K562 (cell line): Measurements from ENCODE around the gene ANTXRL. TPM values are rescaled to one million over a fixed set of nuclear protein-coding genes. Genes with fewer than 3 reads are reported as not detected.

Experiments used
- ATAC-seq: fragments of 200-7000 bp; cut with Tn5 transposase; 3 replicates; pipeline ENCODE4 v1.9.1; 2020; ENCODE audit warnings: moderate library complexity
- Bru-seq: library from RNA; stranded (reverse); fragments of 400-500 nt; gene quantifications from one replicate; lab custom pipeline; 2021; lab: Mats Ljungman, UMichigan
- BruChase-seq, 2 experiments: library from RNA; stranded (reverse); fragments of 400-500 nt; gene quantifications; one replicate each; lab custom pipeline; 2021; lab: Mats Ljungman, UMichigan
- BruUV-seq: library from RNA; stranded (reverse); fragments of 400-500 nt; replicated peaks from 2 replicates; lab custom pipeline; 2021; lab: Mats Ljungman, UMichigan
- CTCF ChIA-PET: fragments of 300-600 bp; formaldehyde crosslinking; extraction: SDS; loops from one replicate; lab custom pipeline; 2021; ENCODE audit warnings: low intra/inter-chr PET ratio; lab: Yijun Ruan, JAX
- POLR2A ChIA-PET: fragments of 300-600, 350-650 bp; sonication (Branson Sonifier 250); formaldehyde crosslinking; extraction: SDS; loops from one replicate; lab custom pipeline; 2021; ENCODE audit warnings: antibody characterized with exemption, inconsistent platforms; lab: Yijun Ruan, JAX
- DNase-seq, 4 experiments: peaks; one replicate each; pipeline versions ENCODE4 v3.0.0 to v3.0.0-alpha.2; 2011 to 2018; ENCODE audit warnings: low spot score in 3 of 4, mixed read lengths in 3 of 4; ENCODE audit errors: extremely low read depth in 1 of 4
- FAIRE-seq: peaks from 2 replicates; lab custom pipeline; 2011; peaks lifted over from hg19 to GRCh38; lab: Jason Lieb, UNC
- H2AFZ ChIP-seq: 2 replicates; pipeline ENCODE4 v1.6.0; 2011; ENCODE audit warnings: low read depth, low read length, control low read depth, inconsistent platforms
- H3K27ac ChIP-seq: fragments of 200-600 bp; 3 replicates; pipeline ENCODE4 v1.8.0; 2011; ENCODE audit warnings: low read depth, mild to moderate bottlenecking, control low read depth, inconsistent platforms, low read length, moderate library complexity, mixed read lengths; ENCODE audit errors: extremely low read depth
- H3K27me3 ChIP-seq, 2 experiments: fragments of 300-600 bp in 1 of 2; 2 replicates in 1 of 2; 3 replicates in 1 of 2; pipeline versions ENCODE4 v1.6.0 to v1.8.0; 2011; ENCODE audit warnings: inconsistent platforms in 2 of 2, low read length in 2 of 2, mild to moderate bottlenecking in 1 of 2, mixed read lengths in 1 of 2, moderate library complexity in 1 of 2; ENCODE audit not compliant: control insufficient read depth in 2 of 2, insufficient read depth in 2 of 2
- H3K36me3 ChIP-seq: fragments of 300-600 bp; 3 replicates; pipeline ENCODE4 v1.8.0; 2011; ENCODE audit warnings: mild to moderate bottlenecking, low read length, inconsistent platforms; ENCODE audit not compliant: control insufficient read depth, insufficient read depth
- H3K4me1 ChIP-seq, 2 experiments: fragments of 200-600 bp in 1 of 2; replicated peaks in 1 of 2; 2 replicates in 1 of 2; 3 replicates in 1 of 2; pipeline versions ENCODE4 v1.5.1 to v1.8.0; 2011; ENCODE audit warnings: inconsistent platforms in 2 of 2, low read length in 2 of 2, mild to moderate bottlenecking in 1 of 2, mixed read lengths in 1 of 2, moderate library complexity in 1 of 2; ENCODE audit not compliant: control insufficient read depth in 2 of 2, insufficient read depth in 2 of 2
- H3K4me2 ChIP-seq: 2 replicates; pipeline ENCODE4 v1.6.1; 2011; ENCODE audit warnings: low read length, control low read depth, inconsistent platforms, mixed read lengths; ENCODE audit not compliant: insufficient read depth
- H3K4me3 ChIP-seq: fragments of 200-600 bp; sonication (generic), shearing (Covaris generic); 2 replicates; pipeline ENCODE4 v1.5.1; 2016; ENCODE audit warnings: control low read depth, inconsistent platforms
- H3K79me2 ChIP-seq: fragments of 200-600 bp; 3 replicates; pipeline ENCODE4 v1.8.0; 2011; ENCODE audit warnings: low read length, inconsistent platforms; ENCODE audit not compliant: control insufficient read depth, insufficient read depth
- H3K9ac ChIP-seq, 2 experiments: 2 replicates each; pipeline versions ENCODE4 v1.6.0 to v1.6.1; 2011; ENCODE audit warnings: low read depth in 2 of 2, low read length in 2 of 2, control low read depth in 1 of 2, inconsistent platforms in 1 of 2, mild to moderate bottlenecking in 1 of 2, mixed read lengths in 1 of 2; ENCODE audit not compliant: insufficient read depth in 1 of 2
- H3K9me1 ChIP-seq: one replicate; pipeline ENCODE4 v1.6.0; 2011; ENCODE audit warnings: inconsistent platforms, mild to moderate bottlenecking, low read length, moderate library complexity; ENCODE audit not compliant: control insufficient read depth, insufficient read depth
- H3K9me3 ChIP-seq: replicated peaks from 2 replicates; pipeline ENCODE4 v1.5.1; 2011; ENCODE audit warnings: low read depth, low read length, inconsistent platforms; ENCODE audit not compliant: control insufficient read depth, insufficient read depth
- H4K20me1 ChIP-seq: replicated peaks from 2 replicates; pipeline ENCODE4 v1.6.1; 2011; ENCODE audit warnings: low read length, inconsistent platforms, mixed read lengths; ENCODE audit not compliant: control insufficient read depth, insufficient read depth
- ETS2 ChIP-seq: IDR thresholded peaks from 2 replicates; pipeline ENCODE4 v1.6.1; 2016; ENCODE audit warnings: borderline replicate concordance, missing genetic modification characterization, mild to moderate bottlenecking, moderate library complexity, missing compliant biosample characterization; ENCODE audit not compliant: poor library complexity, severe bottlenecking
- GABPA ChIP-seq: fragments of 200-800 bp; sonication (Bioruptor generic); conservative IDR thresholded peaks from 2 replicates; pipeline ENCODE4 v1.6.1; 2016; ENCODE audit warnings: low read depth, missing genetic modification characterization, missing compliant biosample characterization
- MCM2 ChIP-seq: fragments of 450-650 bp; IDR thresholded peaks from 2 replicates; pipeline ENCODE4 v1.6.1; 2017; ENCODE audit warnings: low read depth, mild to moderate bottlenecking
- TAF1 ChIP-seq: IDR thresholded peaks from 2 replicates; pipeline ENCODE4 v1.6.1; 2011; ENCODE audit warnings: mild to moderate bottlenecking, low read length, moderate library complexity; ENCODE audit not compliant: insufficient read depth, control insufficient read depth, severe bottlenecking; ENCODE audit errors: extremely low read depth
- TCF7L2 ChIP-seq: fragments of 150-350 bp; IDR thresholded peaks from 2 replicates; pipeline ENCODE4 v1.6.1; 2016; ENCODE audit warnings: low read depth, mild to moderate bottlenecking, low read length, moderate library complexity
- ZC3H4 ChIP-seq: sonication (generic); formaldehyde crosslinking; IDR thresholded peaks from 2 replicates; pipeline ENCODE4 v1.9.0; 2021; ENCODE audit warnings: missing genetic modification reagents, borderline replicate concordance
- ZNF431 ChIP-seq: sonication (generic); formaldehyde crosslinking; IDR thresholded peaks from 2 replicates; pipeline ENCODE4 v1.8.0; 2022; ENCODE audit warnings: mild to moderate bottlenecking, missing genetic modification reagents
- ZNF589 ChIP-seq: fragments of 200-800 bp; sonication (Bioruptor generic); IDR thresholded peaks from 2 replicates; pipeline ENCODE4 v1.6.1; 2016; ENCODE audit warnings: low read depth, missing genetic modification characterization, missing compliant biosample characterization
- WGBS: fragments of 100-300 bp; shearing (Covaris generic); methylation state at CpG from one replicate; pipeline ENCODE4 v1.1.6; 2016; ENCODE audit warnings: low coverage, mixed read lengths; ENCODE audit not compliant: insufficient coverage; ENCODE audit errors: missing lambda C conversion rate; 5-methylcytosine and 5-hydroxymethylcytosine counted together
- in situ Hi-C: fragments of 300-500 bp; cut with MboI; formaldehyde crosslinking; loops from 4 replicates; pipeline ENCODE4 v1.15.0; 2018; ENCODE audit warnings: inconsistent platforms, mixed read lengths
- intact Hi-C: fragments of 100-400 bp; cut with micrococcal nuclease; formaldehyde crosslinking; loops from 2 replicates; pipeline ENCODE4 v1.14.2; 2022
- long read RNA-seq, 3 experiments: library from polyadenylated mRNA in 2 of 3; library from RNA in 1 of 3; unstranded in 2 of 3; stranded (forward) in 1 of 3; transcript quantifications; one replicate each; pipeline ENCODE4 v2.0.0, GENCODE V29; 2019 to 2022
- polyA minus RNA-seq, 3 experiments: library from RNA; depleted of rRNA, polyadenylated mRNA; stranded (reverse); fragments of >200 nt; gene quantifications; 2 replicates each; pipeline ENCODE4 v1.2.3, GENCODE V29; 2011
- polyA plus RNA-seq, 8 experiments: library from polyadenylated mRNA; depleted of rRNA in 4 of 8; stranded (reverse) in 5 of 8; unstranded in 3 of 8; fragments of >200 nt; fragmentation: Nextera tagmentation in 2 of 8; fragmentation: Illumina TruSeq in 1 of 8; extraction: Ambion mirVana in 2 of 8; extraction: Trizol in 1 of 8; gene quantifications; 2 replicates each; pipeline versions ENCODE4 v1.2.1 to v1.2.3, GENCODE V29; 2011 to 2014; ENCODE audit warnings: inconsistent platforms in 1 of 8, missing spikeins in 1 of 8
- total RNA-seq, 7 experiments: library from RNA; depleted of rRNA in 6 of 7; stranded (reverse); fragments of >200 nt in 6 of 7; fragmentation: Illumina TruSeq in 2 of 7; extraction: Trizol in 2 of 7; gene quantifications; 2 replicates each; pipeline versions ENCODE4 v1.2.1 to v1.2.3, GENCODE V29; 2011 to 2021; ENCODE audit warnings: low replicate concordance in 1 of 7
- TF ChIP-seq, protein P1 (sequence below): fragments of 250-450 bp; sonication (Bioruptor Pico); IDR thresholded peaks from 2 replicates; pipeline ENCODE4 v1.4.0; 2020; ENCODE audit warnings: mild to moderate bottlenecking
- TF ChIP-seq, protein P2 (sequence below): fragments of 250-450 bp; sonication (Bioruptor Pico); IDR thresholded peaks from 2 replicates; pipeline ENCODE4 v1.8.0; 2022; ENCODE audit warnings: inconsistent platforms, mild to moderate bottlenecking, moderate library complexity, borderline replicate concordance
- TF ChIP-seq, protein P3 (sequence below): fragments of 250-450 bp; sonication (Bioruptor Pico); IDR thresholded peaks from 2 replicates; pipeline ENCODE4 v1.5.0; 2022; ENCODE audit warnings: mild to moderate bottlenecking

ANTXRL gene
- not detected in 2 replicates for total RNA-seq (2011; cell fraction: chromatin; rRNA removed; ENCODE audit: low replicate concordance)
- total RNA-seq (2011; cell fraction: nucleolus; rRNA removed), result not detected in 2 replicates
- not detected in 2 replicates for total RNA-seq (2011; cell fraction: nucleoplasm; rRNA removed)
- total RNA-seq (2014; rRNA removed), result not detected in 2 replicates
- total RNA-seq (2014; rRNA removed; fragmentation: Illumina TruSeq; extraction: Trizol), result not detected in 2 replicates
- not detected in 2 replicates for total RNA-seq (2015; rRNA removed; fragmentation: Illumina TruSeq; extraction: Trizol)
- not detected in 2 replicates for total RNA-seq (2021)
- polyA plus RNA-seq (2011; rRNA removed), result not detected in 2 replicates
- not detected in 2 replicates for polyA plus RNA-seq (2011; cell fraction: cytosol; rRNA removed)
- polyA plus RNA-seq (2011; cell fraction: nucleus; rRNA removed), result not detected in 2 replicates
- 0.07 TPM in 1 of 2 replicates, not detected in the other for polyA plus RNA-seq (2012)
- polyA plus RNA-seq (2014; fragmentation: Illumina TruSeq; extraction: Trizol), result not detected in 2 replicates
- not detected for polyA plus RNA-seq (2014; fragmentation: Nextera tagmentation; extraction: Ambion mirVana)
- polyA plus RNA-seq (2014; rRNA removed), result not detected in 2 replicates
- not detected in 2 replicates for polyA minus RNA-seq (2011; rRNA and poly(A)+ RNA removed)
- polyA minus RNA-seq (2011; cell fraction: cytosol; rRNA and poly(A)+ RNA removed), result not detected in 2 replicates
- polyA minus RNA-seq (2011; cell fraction: nucleus; rRNA and poly(A)+ RNA removed), result not detected in 2 replicates
- percentile 14 among the genes with signal in this experiment for Bru-seq, nascent RNA
- percentile 2 among the genes with signal in this experiment for BruChase-seq, experiment 1, labeled RNA remaining after a 2-hour chase
- percentile 3 among the genes with signal in this experiment for BruChase-seq, experiment 2, labeled RNA remaining after a 6-hour chase
- long read RNA-seq, experiment 1, result 0 reads
- long read RNA-seq, experiment 2, result 0 reads
- long read RNA-seq, experiment 3, result 0 reads

DNA sequence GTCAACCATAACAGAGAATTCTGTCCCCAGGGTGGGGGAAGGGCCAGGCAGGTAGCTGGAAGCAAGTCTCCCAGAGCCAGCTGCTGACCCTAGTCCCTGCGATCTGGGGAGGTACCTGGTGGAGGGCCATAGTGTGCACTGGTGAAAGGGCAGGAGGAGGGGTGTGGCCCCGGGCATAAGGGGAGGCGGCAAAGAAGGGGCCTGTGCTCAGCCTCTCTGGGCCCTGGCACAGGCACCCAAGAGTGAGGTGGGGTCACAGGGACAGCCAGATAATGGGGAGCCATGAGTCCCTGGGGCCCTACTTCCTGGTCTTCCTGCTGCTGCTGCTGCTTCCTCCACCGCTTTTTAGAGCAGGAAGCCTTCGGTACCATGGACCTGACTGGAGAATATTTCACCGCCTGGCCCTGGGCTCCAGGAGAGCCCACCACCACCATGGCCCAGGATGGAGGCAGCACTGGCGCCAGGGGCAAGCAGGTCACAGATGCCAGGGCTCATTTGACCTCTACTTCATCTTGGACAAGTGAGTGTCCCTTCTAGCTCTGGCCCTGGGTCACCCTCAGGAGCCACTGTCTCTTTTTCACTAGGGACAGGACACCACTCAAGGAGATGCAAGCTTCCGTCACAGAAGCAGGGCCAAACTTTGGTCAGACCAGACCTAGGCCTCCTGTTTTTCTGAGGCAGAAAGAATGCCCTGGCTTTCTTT lies at the start of gene ANTXRL:
Gene ANTXRL, plus strand, starts transcription at position 7 of the 703 bp plus-strand sequence. Its CDS starts 266 bp downstream, at position 273.
- no TSS peak for BruUV-seq
- H3K4me2 ChIP-seq, result no peak within 1 kb of the TSS
- ChIA-PET CTCF (no interaction called here), POLR2A (no interaction called here)
- H3K79me2 ChIP-seq, result no peaks in the 10 kb centered on the region
- intact Hi-C loops, result no loop called here
- H3K4me1 ChIP-seq, result peaks cover 2 to 22% of the 10 kb centered on the region in 2 experiments; a peak in 3 of 5 replicates
- H4K20me1 ChIP-seq, result 0 out of 2 replicates have a peak, but pooled peaks cover 5% of the 10 kb centered on the region
- no peak for FAIRE-seq
- H3K9me3 ChIP-seq, result no peaks in the 10 kb centered on the region
- peaks cover 37 to 61% of the 10 kb centered on the region in 2 experiments for H3K27me3 ChIP-seq
- peak in 1 of 4 experiments; percentile 4 for DNase-seq
- 17% methylated on average over 8 of the region's 8 CpGs for WGBS
- no peaks in the 10 kb centered on the region for H3K36me3 ChIP-seq
- ATAC-seq, result no peak
- no peak within 1 kb of the TSS for H2AFZ ChIP-seq
- H3K4me3 ChIP-seq, result no peak within 1 kb of the TSS
- in situ Hi-C loops, result loop anchor here (25.0 kb wide), 1 partner anchor 1600 kb away; no protein-coding TSS in a partner anchor
- peak within 1 kb of the TSS in 1 of 2 experiments; percentile 49; a peak in 1 of 4 replicates for H3K9ac ChIP-seq
- H3K9me1 ChIP-seq, result no peaks in the 10 kb centered on the region
- no peak within 1 kb of the TSS for H3K27ac ChIP-seq
- TF ChIP-seq ZNF431 (CRISPR knock-in tag) (no peak), TAF1 (no peak), ETS2 (tag) (no peak), TCF7L2 (no peak), MCM2 (no peak), ZC3H4 (CRISPR knock-in tag) (no peak), ZNF589 (no peak), GABPA (tag) (no peak)
- TF ChIP-seq, protein P1, sequence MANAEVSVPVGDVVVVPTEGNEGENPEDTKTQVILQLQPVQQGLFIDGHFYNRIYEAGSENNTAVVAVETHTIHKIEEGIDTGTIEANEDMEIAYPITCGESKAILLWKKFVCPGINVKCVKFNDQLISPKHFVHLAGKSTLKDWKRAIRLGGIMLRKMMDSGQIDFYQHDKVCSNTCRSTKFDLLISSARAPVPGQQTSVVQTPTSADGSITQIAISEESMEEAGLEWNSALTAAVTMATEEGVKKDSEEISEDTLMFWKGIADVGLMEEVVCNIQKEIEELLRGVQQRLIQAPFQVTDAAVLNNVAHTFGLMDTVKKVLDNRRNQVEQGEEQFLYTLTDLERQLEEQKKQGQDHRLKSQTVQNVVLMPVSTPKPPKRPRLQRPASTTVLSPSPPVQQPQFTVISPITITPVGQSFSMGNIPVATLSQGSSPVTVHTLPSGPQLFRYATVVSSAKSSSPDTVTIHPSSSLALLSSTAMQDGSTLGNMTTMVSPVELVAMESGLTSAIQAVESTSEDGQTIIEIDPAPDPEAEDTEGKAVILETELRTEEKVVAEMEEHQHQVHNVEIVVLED, result no peak
- TF ChIP-seq, protein P2, sequence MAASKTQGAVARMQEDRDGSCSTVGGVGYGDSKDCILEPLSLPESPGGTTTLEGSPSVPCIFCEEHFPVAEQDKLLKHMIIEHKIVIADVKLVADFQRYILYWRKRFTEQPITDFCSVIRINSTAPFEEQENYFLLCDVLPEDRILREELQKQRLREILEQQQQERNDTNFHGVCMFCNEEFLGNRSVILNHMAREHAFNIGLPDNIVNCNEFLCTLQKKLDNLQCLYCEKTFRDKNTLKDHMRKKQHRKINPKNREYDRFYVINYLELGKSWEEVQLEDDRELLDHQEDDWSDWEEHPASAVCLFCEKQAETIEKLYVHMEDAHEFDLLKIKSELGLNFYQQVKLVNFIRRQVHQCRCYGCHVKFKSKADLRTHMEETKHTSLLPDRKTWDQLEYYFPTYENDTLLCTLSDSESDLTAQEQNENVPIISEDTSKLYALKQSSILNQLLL (CRISPR knock-in tag), result no peak
- TF ChIP-seq, protein P3, sequence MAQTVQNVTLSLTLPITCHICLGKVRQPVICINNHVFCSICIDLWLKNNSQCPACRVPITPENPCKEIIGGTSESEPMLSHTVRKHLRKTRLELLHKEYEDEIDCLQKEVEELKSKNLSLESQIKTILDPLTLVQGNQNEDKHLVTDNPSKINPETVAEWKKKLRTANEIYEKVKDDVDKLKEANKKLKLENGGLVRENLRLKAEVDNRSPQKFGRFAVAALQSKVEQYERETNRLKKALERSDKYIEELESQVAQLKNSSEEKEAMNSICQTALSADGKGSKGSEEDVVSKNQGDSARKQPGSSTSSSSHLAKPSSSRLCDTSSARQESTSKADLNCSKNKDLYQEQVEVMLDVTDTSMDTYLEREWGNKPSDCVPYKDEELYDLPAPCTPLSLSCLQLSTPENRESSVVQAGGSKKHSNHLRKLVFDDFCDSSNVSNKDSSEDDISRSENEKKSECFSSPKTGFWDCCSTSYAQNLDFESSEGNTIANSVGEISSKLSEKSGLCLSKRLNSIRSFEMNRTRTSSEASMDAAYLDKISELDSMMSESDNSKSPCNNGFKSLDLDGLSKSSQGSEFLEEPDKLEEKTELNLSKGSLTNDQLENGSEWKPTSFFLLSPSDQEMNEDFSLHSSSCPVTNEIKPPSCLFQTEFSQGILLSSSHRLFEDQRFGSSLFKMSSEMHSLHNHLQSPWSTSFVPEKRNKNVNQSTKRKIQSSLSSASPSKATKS (CRISPR knock-in tag), result no peak
